ENCODE results near the gene KANSL1L. TPM values are rescaled to one million over a fixed set of nuclear protein-coding genes. Genes with fewer than 3 reads are reported as not detected.

KANSL1L gene
- polyA plus RNA-seq, 1 of the 3 experiments (the other 2 are of a cell fraction), result 5.5 TPM

GRCh38 chr2:210207929-210208328 is 36.7 kb upstream of the KANSL1L start:
- H3K9me3 ChIP-seq, result no peaks in the 10 kb centered on the region

More at GRCh38 chr2:210207929-210208328, 36.7 kb upstream of the KANSL1L start:
- no peaks in the 10 kb centered on the region for H4K20me1 ChIP-seq (ENCODE audit: insufficient read depth)
- ChIA-PET POLR2A (no interaction called here), CTCF (interaction anchor here (1.1 to 1.9 kb wide), 3 partner anchors 9 to 247 kb away, joined by 3 to 11 read pairs (median 6); no protein-coding TSS in a partner anchor)
- no peak for DNase-seq
- H3K4me3 ChIP-seq (ENCODE audit: low read depth in 2 of 2, low read length in 1 of 2), result no peak overlapping the region
- no peak overlapping the region for H3K27ac ChIP-seq (ENCODE audit: low read depth in 2 of 2, low read length in 1 of 2)
- no peaks in the 10 kb centered on the region for H3K9me2 ChIP-seq
- no peak for TF ChIP-seq FOXM1 (IDR thresholded peaks at IDR 0.05; ENCODE audit: low read depth)
- no peak for TF ChIP-seq SMC3 (IDR thresholded peaks at IDR 0.05; ENCODE audit: low read depth, low read length)
- TF ChIP-seq JUND (IDR thresholded peaks at IDR 0.05), result no peak
- TF ChIP-seq NRF1 (IDR thresholded peaks at IDR 0.05; ENCODE audit: low read depth, low read length), result no peak
- TF ChIP-seq CTCF (IDR thresholded peaks at IDR 0.05), result no peak
- TF ChIP-seq REST (IDR thresholded peaks at IDR 0.05; ENCODE audit: low read depth, low read length), result no peak
- H3K4me1 ChIP-seq (ENCODE audit: control insufficient read depth in 1 of 2, insufficient read depth in 2 of 2, low read depth in 1 of 2, low read length in 1 of 2), result no peaks in the 10 kb centered on the region
- 27% methylated on average over 1 of the region's 1 CpG for WGBS (ENCODE audit: low lambda C conversion rate)
- no peak overlapping the region for H2AFZ ChIP-seq (ENCODE audit: low read depth)
- H3K79me2 ChIP-seq (ENCODE audit: insufficient read depth), result no peaks in the 10 kb centered on the region
- H3K36me3 ChIP-seq (replicated peaks in 1 of 2; ENCODE audit: control insufficient read depth in 1 of 2, insufficient read depth in 2 of 2, low read length in 1 of 2), result no peaks in the 10 kb centered on the region
- H3F3A ChIP-seq (replicated peaks; ENCODE audit: insufficient read depth), result no peaks in the 10 kb centered on the region
- no peak overlapping the region for H3K4me2 ChIP-seq
- no peak overlapping the region for H3K9ac ChIP-seq
- no peaks in the 10 kb centered on the region for H3K27me3 ChIP-seq (ENCODE audit: insufficient read depth)
